Stomach (tissue), 4 donors: Measurements from ENCODE around the gene FOXN3.

ENCODE experiments used
- CTCF ChIP-seq, 7 experiments: fragments of 450-650 bp in 4 of 7; fragments of 200-600 bp in 3 of 7; sonication (generic) in 3 of 7; IDR thresholded peaks; one replicate each; pipeline ENCODE4 v1.5.1; 2016 to 2019; ENCODE audit warnings: antibody characterized with exemption in 7 of 7, control low read depth in 2 of 7, mild to moderate bottlenecking in 1 of 7
- EP300 ChIP-seq: sonication (generic); formaldehyde crosslinking; IDR thresholded peaks from one replicate; pipeline ENCODE4 v1.6.1; 2017; ENCODE audit warnings: antibody characterized with exemption
- POLR2A ChIP-seq, 4 donors: fragments of 450-650 bp; IDR thresholded peaks; one replicate each; pipeline ENCODE4 v1.6.1; 2016; ENCODE audit warnings: antibody characterized with exemption in 4 of 4, control low read depth in 2 of 4, mild to moderate bottlenecking in 1 of 4, moderate library complexity in 1 of 4
- POLR2AphosphoS5 ChIP-seq, 3 donors: sonication (generic); formaldehyde crosslinking; IDR thresholded peaks; one replicate each; pipeline ENCODE4 v1.6.1; 2016; ENCODE audit warnings: antibody characterized with exemption in 3 of 3

GRCh38 chr14:89457007-89457406 lies 40.0 kb upstream of the FOXN3 start:
- TF ChIP-seq CTCF (IDR thresholded peaks at IDR 0.05) = no peak
- no peak for TF ChIP-seq POLR2A (IDR thresholded peaks at IDR 0.05)
- TF ChIP-seq POLR2AphosphoS5 (IDR thresholded peaks at IDR 0.05) = no peak
- TF ChIP-seq EP300 = no peak
